Spleen (tissue), 11 donors: Measurements from ENCODE around the gene XIRP2. TPM values are rescaled to one million over a fixed set of nuclear protein-coding genes. Genes with fewer than 3 reads are reported as not detected.

Experiments
- DNase-seq: peaks from one replicate; pipeline ENCODE4 v3.0.0-alpha.2; 2020
- H3K27ac ChIP-seq, 8 donors: fragments of 200-600 bp; sonication (generic) in 7 of 8; 1 replicate in 4 of 8; 2 replicates in 4 of 8; pipeline versions ENCODE4 v1.5.0 to v1.8.0; 2016 to 2021; ENCODE audit warnings: inconsistent platforms in 4 of 8, mild to moderate bottlenecking in 4 of 8, moderate library complexity in 1 of 8
- H3K27me3 ChIP-seq, 7 donors: fragments of 200-600 bp; sonication (generic) in 6 of 7; replicated peaks in 1 of 7; 1 replicate in 4 of 7; 2 replicates in 3 of 7; pipeline versions ENCODE4 v1.5.0 to v1.8.0; 2016 to 2021; ENCODE audit warnings: inconsistent platforms in 3 of 7, mild to moderate bottlenecking in 1 of 7
- H3K36me3 ChIP-seq, 6 donors: fragments of 200-600 bp; sonication (generic) in 5 of 6; 1 replicate in 4 of 6; 2 replicates in 2 of 6; pipeline versions ENCODE4 v1.5.0 to v1.8.0; 2016 to 2021; ENCODE audit warnings: inconsistent platforms in 2 of 6
- H3K4me1 ChIP-seq, 6 donors: fragments of 200-600 bp; sonication (generic) in 5 of 6; 1 replicate in 3 of 6; 2 replicates in 3 of 6; pipeline versions ENCODE4 v1.5.0 to v1.8.0; 2016 to 2021; ENCODE audit warnings: inconsistent platforms in 3 of 6
- H3K4me3 ChIP-seq, 8 donors: fragments of 200-600 bp; sonication (generic) in 7 of 8; 1 replicate in 4 of 8; 2 replicates in 4 of 8; pipeline versions ENCODE4 v1.5.0 to v1.8.0; 2016 to 2021; ENCODE audit warnings: inconsistent platforms in 4 of 8, mild to moderate bottlenecking in 4 of 8, moderate library complexity in 2 of 8
- H3K9me3 ChIP-seq, 8 donors: fragments of 200-600 bp; sonication (generic) in 7 of 8; 1 replicate in 4 of 8; 2 replicates in 4 of 8; pipeline versions ENCODE4 v1.5.0 to v1.8.0; 2016 to 2021; ENCODE audit warnings: inconsistent platforms in 4 of 8
- POLR2A ChIP-seq, 3 donors: fragments of 450-650 bp; IDR thresholded peaks; one replicate each; pipeline ENCODE4 v1.5.1; 2017; ENCODE audit warnings: antibody characterized with exemption in 3 of 3, mild to moderate bottlenecking in 1 of 3
- POLR2AphosphoS5 ChIP-seq, 3 donors: sonication (generic); formaldehyde crosslinking; IDR thresholded peaks; one replicate each; pipeline ENCODE4 v1.5.1; 2017; ENCODE audit warnings: antibody characterized with exemption in 3 of 3
- WGBS, 5 donors: extraction: QIAGEN DNeasy Blood & Tissue Kit in 3 of 5; methylation state at CpG; one replicate each; pipeline versions ENCODE4 v1.1.5 to v1.1.7; 2013 to 2018; 5-methylcytosine and 5-hydroxymethylcytosine counted together
- intact Hi-C: fragments of 100-400 bp; cut with DNase I; formaldehyde crosslinking; loops from one replicate; pipeline ENCODE4 v1.15.0; 2023; ENCODE audit warnings: low total_unique reads
- polyA plus RNA-seq, 3 donors: library from polyadenylated mRNA; stranded (reverse); fragments of 200-250 nt; gene quantifications; one replicate each; pipeline ENCODE4 v1.2.1, GENCODE V29; 2013
- total RNA-seq, 7 donors: library from RNA; depleted of rRNA in 3 of 7; stranded (reverse); fragments of >200 nt in 3 of 7; fragmentation: NEBNext Ultra II Directional in 4 of 7; extraction: Animal tissue kit (Norgen Biotek cat#: 25700) in 4 of 7; gene quantifications; one replicate each; pipeline versions ENCODE4 v1.1.0 to v1.2.1, GENCODE V29; 2016 to 2021
- TF ChIP-seq, protein P1 (sequence below), 11 experiments: fragments of 200-600 bp in 7 of 11; fragments of 450-650 bp in 4 of 11; sonication (generic) in 4 of 11; IDR thresholded peaks in 8 of 11; conservative IDR thresholded peaks in 3 of 11; 1 replicate in 7 of 11; 2 replicates in 4 of 11; pipeline versions ENCODE4 v1.4.0 to v1.8.0; 2016 to 2021; ENCODE audit warnings: antibody characterized with exemption in 11 of 11, inconsistent platforms in 4 of 11, mild to moderate bottlenecking in 1 of 11
- donor health status: healthy with polysubstance abuse.
- donor health status: DM: no; HTN: no; CAD: no; lungs with moderate emphysema.
- donor health status: DM: no; HTN: no; CAD: no.
- donor health status: Bipolar disorder and iron deficiency.
- donor health status: healthy.
- donor health status: DM: no; HTN: no; CAD: no.
- donor health status: DM: yes; HTN: yes; CAD: no.

Gene XIRP2
- total and polyA plus RNA-seq, 10 donors: 0.10 to 3.2 (median 0.47) TPM

DNA sequence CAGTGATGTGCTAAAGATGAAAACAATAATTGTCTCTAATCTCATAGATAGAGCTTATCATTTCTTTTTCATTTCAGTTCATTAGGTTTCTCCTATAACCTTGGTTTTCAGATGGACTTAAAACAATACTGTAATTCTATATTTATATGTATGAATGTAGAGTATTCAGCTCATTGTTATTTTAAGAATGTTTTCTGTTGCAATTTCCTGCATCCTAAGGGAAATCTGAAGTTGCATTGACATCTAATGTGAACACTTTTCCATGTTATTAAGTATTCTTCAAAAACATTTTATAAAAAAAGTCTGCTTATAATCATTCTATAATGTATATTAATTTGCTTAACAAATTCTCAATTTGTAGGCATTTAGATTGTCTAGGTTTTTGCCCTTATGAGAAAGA lies 288.9 kb downstream of the XIRP2 start:
- no peak for DNase-seq
- peaks cover 0 to 16% (median 11%) of the 10 kb centered on the region in 8 donors for H3K9me3 ChIP-seq
- no peaks in the 10 kb centered on the region for H3K4me1 ChIP-seq
- intact Hi-C loops: no loop called here
- no peaks in the 10 kb centered on the region for H3K36me3 ChIP-seq
- no peaks in the 10 kb centered on the region for H3K27me3 ChIP-seq
- TF ChIP-seq POLR2AphosphoS5 (IDR thresholded peaks at IDR 0.05): no peak
- H3K27ac ChIP-seq: no peak overlapping the region
- no peak overlapping the region for H3K4me3 ChIP-seq

DNA sequence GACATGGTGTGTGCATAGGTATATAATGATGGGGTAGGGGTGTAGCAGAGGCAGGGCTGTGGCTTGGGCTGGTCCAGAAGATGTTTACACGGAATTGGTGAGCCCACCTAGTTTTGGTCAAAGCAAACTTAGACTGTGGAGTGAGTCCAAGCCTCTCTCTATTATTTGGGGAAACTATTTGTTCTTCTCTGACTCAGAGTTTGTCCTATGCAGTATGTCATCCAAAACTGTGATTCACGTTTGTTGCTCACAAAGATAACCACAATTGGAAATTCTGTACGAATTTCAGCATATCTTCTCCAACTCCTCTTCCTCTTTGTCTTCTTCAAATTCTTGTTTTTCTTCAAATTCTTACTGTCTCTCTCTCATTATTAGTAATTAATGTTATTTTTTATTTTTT lies 292.9 kb downstream of the XIRP2 start:
- intact Hi-C loops: no loop called here
- no peak overlapping the region for H3K27ac ChIP-seq
- H3K4me3 ChIP-seq: no peak overlapping the region
- H3K4me1 ChIP-seq: no peaks in the 10 kb centered on the region
- WGBS, 5 donors: 72 to 88% (median 84%) methylated on average over 3 of the region's 3 CpGs
- TF ChIP-seq POLR2AphosphoS5 (IDR thresholded peaks at IDR 0.05): no peak
- TF ChIP-seq, protein P1, sequence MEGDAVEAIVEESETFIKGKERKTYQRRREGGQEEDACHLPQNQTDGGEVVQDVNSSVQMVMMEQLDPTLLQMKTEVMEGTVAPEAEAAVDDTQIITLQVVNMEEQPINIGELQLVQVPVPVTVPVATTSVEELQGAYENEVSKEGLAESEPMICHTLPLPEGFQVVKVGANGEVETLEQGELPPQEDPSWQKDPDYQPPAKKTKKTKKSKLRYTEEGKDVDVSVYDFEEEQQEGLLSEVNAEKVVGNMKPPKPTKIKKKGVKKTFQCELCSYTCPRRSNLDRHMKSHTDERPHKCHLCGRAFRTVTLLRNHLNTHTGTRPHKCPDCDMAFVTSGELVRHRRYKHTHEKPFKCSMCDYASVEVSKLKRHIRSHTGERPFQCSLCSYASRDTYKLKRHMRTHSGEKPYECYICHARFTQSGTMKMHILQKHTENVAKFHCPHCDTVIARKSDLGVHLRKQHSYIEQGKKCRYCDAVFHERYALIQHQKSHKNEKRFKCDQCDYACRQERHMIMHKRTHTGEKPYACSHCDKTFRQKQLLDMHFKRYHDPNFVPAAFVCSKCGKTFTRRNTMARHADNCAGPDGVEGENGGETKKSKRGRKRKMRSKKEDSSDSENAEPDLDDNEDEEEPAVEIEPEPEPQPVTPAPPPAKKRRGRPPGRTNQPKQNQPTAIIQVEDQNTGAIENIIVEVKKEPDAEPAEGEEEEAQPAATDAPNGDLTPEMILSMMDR (IDR thresholded peaks at IDR 0.05 in 8 of 11, conservative IDR thresholded peaks at IDR 0.05 in 3 of 11): no peak
- no peak for TF ChIP-seq POLR2A (IDR thresholded peaks at IDR 0.05)
- no peaks in the 10 kb centered on the region for H3K9me3 ChIP-seq
- H3K27me3 ChIP-seq: no peaks in the 10 kb centered on the region
- H3K36me3 ChIP-seq: no peaks in the 10 kb centered on the region
- DNase-seq: no peak

DNA sequence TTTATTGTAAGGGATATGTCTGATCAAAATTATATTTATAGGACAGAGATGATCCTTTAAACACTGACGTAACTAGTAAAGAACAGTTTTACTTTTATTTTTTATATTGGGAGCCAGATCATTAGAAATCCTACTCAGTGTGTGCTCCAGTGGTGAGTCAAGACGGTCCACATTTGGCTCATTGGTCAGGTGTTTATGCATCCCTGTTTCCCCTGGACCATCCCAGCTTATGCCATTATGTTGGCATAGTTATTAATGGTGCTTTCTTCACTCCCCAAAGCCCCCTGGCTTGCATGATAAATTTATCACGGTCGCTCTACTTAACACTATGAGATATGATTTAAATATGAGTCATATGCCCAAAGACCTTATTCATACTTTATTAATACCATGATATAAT lies 293.4 kb downstream of the XIRP2 start:
- intact Hi-C loops: no loop called here
- Histone ChIP-seq H3K4me1 (no peaks in the 10 kb centered on the region), H3K27me3 (no peaks in the 10 kb centered on the region), H3K27ac (no peak overlapping the region), H3K36me3 (no peaks in the 10 kb centered on the region), H3K9me3 (no peaks in the 10 kb centered on the region), H3K4me3 (no peak overlapping the region)
- TF ChIP-seq, protein P1 (IDR thresholded peaks at IDR 0.05 in 8 of 11, conservative IDR thresholded peaks at IDR 0.05 in 3 of 11): no peak
- TF ChIP-seq POLR2A (IDR thresholded peaks at IDR 0.05) (no peak), POLR2AphosphoS5 (IDR thresholded peaks at IDR 0.05) (no peak)
- DNase-seq: no peak
- 90 to 97% (median 95%) methylated on average over 4 of the region's 4 CpGs for WGBS, 5 donors

DNA sequence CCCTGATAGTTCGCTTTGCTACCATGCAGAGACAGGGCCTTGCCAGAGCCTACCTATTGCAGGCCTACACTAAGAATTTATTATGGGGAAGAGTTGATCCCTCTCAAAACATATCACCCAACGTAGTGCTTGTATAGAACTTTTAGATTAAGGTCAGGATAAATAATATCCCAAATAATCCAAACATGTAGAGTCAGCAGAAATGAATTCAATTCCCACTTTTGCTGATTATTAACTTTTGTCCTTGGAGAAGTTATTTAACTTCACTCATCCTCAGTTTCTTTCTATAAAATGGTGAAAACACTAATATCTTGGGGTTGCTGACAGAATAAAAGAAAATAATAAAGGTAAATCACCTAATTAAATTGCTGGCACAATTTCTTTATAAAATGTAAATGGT lies 294.1 kb downstream of the XIRP2 start:
- Histone ChIP-seq H3K27me3 (no peaks in the 10 kb centered on the region), H3K27ac (no peak overlapping the region), H3K4me3 (no peak overlapping the region), H3K36me3 (no peaks in the 10 kb centered on the region), H3K9me3 (no peaks in the 10 kb centered on the region), H3K4me1 (no peaks in the 10 kb centered on the region)
- TF ChIP-seq POLR2A (IDR thresholded peaks at IDR 0.05) (no peak), POLR2AphosphoS5 (IDR thresholded peaks at IDR 0.05) (no peak)
- TF ChIP-seq, protein P1 (IDR thresholded peaks at IDR 0.05 in 8 of 11, conservative IDR thresholded peaks at IDR 0.05 in 3 of 11): no peak
- intact Hi-C loops: no loop called here
- DNase-seq: no peak
- 79 to 87% (median 82%) methylated on average over 2 of the region's 2 CpGs for WGBS, 5 donors

DNA sequence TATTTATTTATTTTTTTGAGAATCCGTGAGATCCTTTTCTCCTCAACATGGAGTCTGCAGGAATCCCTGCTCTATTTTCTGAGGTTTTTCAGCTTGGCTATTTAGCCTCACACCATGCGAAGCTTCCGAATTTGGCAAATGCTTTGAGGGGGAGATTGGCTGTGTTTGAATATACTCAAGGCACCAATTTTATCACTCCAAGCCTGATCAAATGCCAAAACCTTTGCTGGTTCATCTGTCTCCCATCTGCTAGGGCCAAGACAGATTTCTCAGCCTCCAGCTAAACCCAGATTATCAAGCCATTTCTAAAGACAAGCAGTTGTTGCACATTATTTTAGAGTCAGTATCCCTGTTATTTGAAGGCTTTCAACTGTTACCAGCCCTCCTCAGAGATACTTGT lies 295.7 kb downstream of the XIRP2 start:
- TF ChIP-seq, protein P1 (IDR thresholded peaks at IDR 0.05 in 8 of 11, conservative IDR thresholded peaks at IDR 0.05 in 3 of 11): no peak
- TF ChIP-seq POLR2AphosphoS5 (IDR thresholded peaks at IDR 0.05) (no peak), POLR2A (IDR thresholded peaks at IDR 0.05) (no peak)
- intact Hi-C loops: no loop called here
- H3K4me3 ChIP-seq: no peak overlapping the region
- DNase-seq: no peak
- no peaks in the 10 kb centered on the region for H3K36me3 ChIP-seq
- no peak overlapping the region for H3K27ac ChIP-seq
- 77 to 90% (median 82%) methylated on average over 3 of the region's 3 CpGs for WGBS, 5 donors
- no peaks in the 10 kb centered on the region for H3K27me3 ChIP-seq
- H3K4me1 ChIP-seq: no peaks in the 10 kb centered on the region
- no peaks in the 10 kb centered on the region for H3K9me3 ChIP-seq
